ENCODE measurements around the gene AGA. TPM values are rescaled to one million over a fixed set of nuclear protein-coding genes. Genes with fewer than 3 reads are reported as not detected.
A peak's percentile ranks its signal among the peaks of the same experiment; 100 is the strongest.

The AGA gene
- total and polyA plus RNA-seq, 10 of the 15 experiments (the other 5 are each of a cell fraction or from before 2014, with no cell fraction given) = 17.1 to 37.6 (median 24.5) TPM

DNA sequence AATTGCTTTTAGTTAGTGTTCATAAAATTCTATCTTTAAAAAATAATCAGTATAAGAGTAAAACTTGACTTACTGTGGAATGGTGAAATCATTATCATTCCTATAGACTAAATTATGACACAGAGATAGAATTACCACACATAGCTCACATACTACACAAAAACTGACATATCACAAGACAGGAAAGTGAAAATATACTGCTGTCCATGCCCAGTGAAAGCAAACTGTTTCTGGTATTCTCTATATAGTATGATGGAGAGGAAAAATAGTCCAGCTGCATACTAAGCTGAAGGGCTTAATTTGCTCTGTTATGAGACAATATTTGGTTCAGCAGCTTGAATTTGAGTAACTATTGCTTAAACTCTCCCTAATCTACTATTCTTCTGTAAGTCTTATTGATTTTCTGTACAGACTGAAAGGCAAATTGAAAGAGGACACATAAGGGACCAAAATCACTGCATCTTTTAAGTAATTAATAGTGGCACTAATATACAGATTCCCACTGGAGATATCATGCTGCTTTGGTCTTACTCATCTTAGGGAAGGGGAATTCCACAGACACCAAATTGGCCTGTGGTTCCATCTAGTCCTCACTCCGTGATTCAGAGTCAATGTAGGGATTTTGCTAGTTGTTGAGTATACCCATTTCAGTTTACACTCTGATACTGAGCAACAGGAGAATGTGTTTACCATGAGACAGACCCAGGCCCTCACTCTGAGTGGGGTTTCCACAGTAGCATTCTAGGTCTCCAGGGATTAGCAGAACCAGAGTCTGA is 47.4 kb upstream of the AGA start:
- in situ Hi-C loops (cut with MboI) = no loop called here
- 0% methylated on average over 1 of the region's 1 CpG for WGBS (ENCODE audit: insufficient coverage, insufficient replicate concordance, low lambda C conversion rate, missing lambda C conversion rate)

More for the DNA sequence above, 47.4 kb upstream of the AGA start:
- no peak for FAIRE-seq
- H4K20me1 ChIP-seq (ENCODE audit: control insufficient read depth, insufficient read depth) = no peaks in the 10 kb centered on the region
- DNase-seq (ENCODE audit: low read depth, low spot score) = no peak
- ChIA-PET CTCF (interaction anchor here (1.0 kb wide), 1 partner anchor 8 kb away, joined by 3 read pairs; no protein-coding TSS in a partner anchor), RAD21 (ENCODE audit: unreplicated experiment) (no interaction called here), SMC1A (ENCODE audit: uncharacterized antibody, unreplicated experiment) (interaction anchor here (1.2 kb wide), 1 partner anchor 8 kb away, joined by 3 read pairs; no protein-coding TSS in a partner anchor), POLR2A (no interaction called here)
- ATAC-seq = peak; percentile 61
- H3K4me2 ChIP-seq (ENCODE audit: control insufficient read depth, insufficient read depth) = no peak overlapping the region
- intact Hi-C loops (cut with micrococcal nuclease; ENCODE audit: unreplicated experiment) = no loop called here
- H3K9me3 ChIP-seq (replicated peaks; ENCODE audit: control insufficient read depth, insufficient read depth, low read length) = no peaks in the 10 kb centered on the region
- BruUV-seq (replicated peaks) = no TSS peak
- H3K4me1 ChIP-seq (ENCODE audit: control insufficient read depth, insufficient read depth, low read length) = no peaks in the 10 kb centered on the region
- TF ChIP-seq, protein P1, sequence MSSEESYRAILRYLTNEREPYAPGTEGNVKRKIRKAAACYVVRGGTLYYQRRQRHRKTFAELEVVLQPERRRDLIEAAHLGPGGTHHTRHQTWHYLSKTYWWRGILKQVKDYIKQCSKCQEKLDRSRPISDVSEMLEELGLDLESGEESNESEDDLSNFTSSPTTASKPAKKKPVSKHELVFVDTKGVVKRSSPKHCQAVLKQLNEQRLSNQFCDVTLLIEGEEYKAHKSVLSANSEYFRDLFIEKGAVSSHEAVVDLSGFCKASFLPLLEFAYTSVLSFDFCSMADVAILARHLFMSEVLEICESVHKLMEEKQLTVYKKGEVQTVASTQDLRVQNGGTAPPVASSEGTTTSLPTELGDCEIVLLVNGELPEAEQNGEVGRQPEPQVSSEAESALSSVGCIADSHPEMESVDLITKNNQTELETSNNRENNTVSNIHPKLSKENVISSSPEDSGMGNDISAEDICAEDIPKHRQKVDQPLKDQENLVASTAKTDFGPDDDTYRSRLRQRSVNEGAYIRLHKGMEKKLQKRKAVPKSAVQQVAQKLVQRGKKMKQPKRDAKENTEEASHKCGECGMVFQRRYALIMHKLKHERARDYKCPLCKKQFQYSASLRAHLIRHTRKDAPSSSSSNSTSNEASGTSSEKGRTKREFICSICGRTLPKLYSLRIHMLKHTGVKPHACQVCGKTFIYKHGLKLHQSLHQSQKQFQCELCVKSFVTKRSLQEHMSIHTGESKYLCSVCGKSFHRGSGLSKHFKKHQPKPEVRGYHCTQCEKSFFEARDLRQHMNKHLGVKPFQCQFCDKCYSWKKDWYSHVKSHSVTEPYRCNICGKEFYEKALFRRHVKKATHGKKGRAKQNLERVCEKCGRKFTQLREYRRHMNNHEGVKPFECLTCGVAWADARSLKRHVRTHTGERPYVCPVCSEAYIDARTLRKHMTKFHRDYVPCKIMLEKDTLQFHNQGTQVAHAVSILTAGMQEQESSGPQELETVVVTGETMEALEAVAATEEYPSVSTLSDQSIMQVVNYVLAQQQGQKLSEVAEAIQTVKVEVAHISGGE (CRISPR knock-in tag; IDR thresholded peaks at IDR 0.05) = no peak
- TF ChIP-seq SMC3 (IDR thresholded peaks at IDR 0.05; ENCODE audit: borderline replicate concordance, low read length) (no peak), ZNF274 (IDR thresholded peaks at IDR 0.05; ENCODE audit: insufficient read depth, insufficient read length) (no peak), DPF2 (IDR thresholded peaks at IDR 0.05) (no peak)
- TF ChIP-seq, protein P2, sequence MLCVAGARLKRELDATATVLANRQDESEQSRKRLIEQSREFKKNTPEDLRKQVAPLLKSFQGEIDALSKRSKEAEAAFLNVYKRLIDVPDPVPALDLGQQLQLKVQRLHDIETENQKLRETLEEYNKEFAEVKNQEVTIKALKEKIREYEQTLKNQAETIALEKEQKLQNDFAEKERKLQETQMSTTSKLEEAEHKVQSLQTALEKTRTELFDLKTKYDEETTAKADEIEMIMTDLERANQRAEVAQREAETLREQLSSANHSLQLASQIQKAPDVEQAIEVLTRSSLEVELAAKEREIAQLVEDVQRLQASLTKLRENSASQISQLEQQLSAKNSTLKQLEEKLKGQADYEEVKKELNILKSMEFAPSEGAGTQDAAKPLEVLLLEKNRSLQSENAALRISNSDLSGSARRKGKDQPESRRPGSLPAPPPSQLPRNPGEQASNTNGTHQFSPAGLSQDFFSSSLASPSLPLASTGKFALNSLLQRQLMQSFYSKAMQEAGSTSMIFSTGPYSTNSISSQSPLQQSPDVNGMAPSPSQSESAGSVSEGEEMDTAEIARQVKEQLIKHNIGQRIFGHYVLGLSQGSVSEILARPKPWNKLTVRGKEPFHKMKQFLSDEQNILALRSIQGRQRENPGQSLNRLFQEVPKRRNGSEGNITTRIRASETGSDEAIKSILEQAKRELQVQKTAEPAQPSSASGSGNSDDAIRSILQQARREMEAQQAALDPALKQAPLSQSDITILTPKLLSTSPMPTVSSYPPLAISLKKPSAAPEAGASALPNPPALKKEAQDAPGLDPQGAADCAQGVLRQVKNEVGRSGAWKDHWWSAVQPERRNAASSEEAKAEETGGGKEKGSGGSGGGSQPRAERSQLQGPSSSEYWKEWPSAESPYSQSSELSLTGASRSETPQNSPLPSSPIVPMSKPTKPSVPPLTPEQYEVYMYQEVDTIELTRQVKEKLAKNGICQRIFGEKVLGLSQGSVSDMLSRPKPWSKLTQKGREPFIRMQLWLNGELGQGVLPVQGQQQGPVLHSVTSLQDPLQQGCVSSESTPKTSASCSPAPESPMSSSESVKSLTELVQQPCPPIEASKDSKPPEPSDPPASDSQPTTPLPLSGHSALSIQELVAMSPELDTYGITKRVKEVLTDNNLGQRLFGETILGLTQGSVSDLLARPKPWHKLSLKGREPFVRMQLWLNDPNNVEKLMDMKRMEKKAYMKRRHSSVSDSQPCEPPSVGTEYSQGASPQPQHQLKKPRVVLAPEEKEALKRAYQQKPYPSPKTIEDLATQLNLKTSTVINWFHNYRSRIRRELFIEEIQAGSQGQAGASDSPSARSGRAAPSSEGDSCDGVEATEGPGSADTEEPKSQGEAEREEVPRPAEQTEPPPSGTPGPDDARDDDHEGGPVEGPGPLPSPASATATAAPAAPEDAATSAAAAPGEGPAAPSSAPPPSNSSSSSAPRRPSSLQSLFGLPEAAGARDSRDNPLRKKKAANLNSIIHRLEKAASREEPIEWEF (IDR thresholded peaks at IDR 0.05; ENCODE audit: insufficient replicate concordance, low read depth, low read length) = no peak
- TF ChIP-seq, protein P3, sequence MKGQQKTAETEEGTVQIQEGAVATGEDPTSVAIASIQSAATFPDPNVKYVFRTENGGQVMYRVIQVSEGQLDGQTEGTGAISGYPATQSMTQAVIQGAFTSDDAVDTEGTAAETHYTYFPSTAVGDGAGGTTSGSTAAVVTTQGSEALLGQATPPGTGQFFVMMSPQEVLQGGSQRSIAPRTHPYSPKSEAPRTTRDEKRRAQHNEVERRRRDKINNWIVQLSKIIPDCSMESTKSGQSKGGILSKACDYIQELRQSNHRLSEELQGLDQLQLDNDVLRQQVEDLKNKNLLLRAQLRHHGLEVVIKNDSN (IDR thresholded peaks at IDR 0.05; ENCODE audit: borderline replicate concordance, extremely low read length, insufficient read depth, low read depth, low read length) = no peak
- H3K4me3 ChIP-seq = no peak overlapping the region
- H3K27ac ChIP-seq (ENCODE audit: control insufficient read depth, insufficient read depth) = no peak overlapping the region
- no peak overlapping the region for H3K9ac ChIP-seq (ENCODE audit: control insufficient read depth, insufficient read depth, low read length)
- H3K27me3 ChIP-seq (replicated peaks in 1 of 2; ENCODE audit: control insufficient read depth in 2 of 2, insufficient read depth in 2 of 2, low read length in 1 of 2) = no peaks in the 10 kb centered on the region
- H3K36me3 ChIP-seq (ENCODE audit: control insufficient read depth in 2 of 2, insufficient read depth in 2 of 2, low read length in 1 of 2) = no peaks in the 10 kb centered on the region
- H3K79me2 ChIP-seq (ENCODE audit: control insufficient read depth, insufficient read depth, low read length) = no peaks in the 10 kb centered on the region
- no peak overlapping the region for H2AFZ ChIP-seq (ENCODE audit: control insufficient read depth, low read depth, low read length)
